SU-DHL-6 (cell line): ENCODE results near the gene EIF4A3.

Experiments used
- H2AFZ ChIP-seq: fragments of 200-600 bp; sonication (generic); 2 replicates; pipeline ENCODE4 v1.6.1; 2014; ENCODE audit warnings: low read depth, mild to moderate bottlenecking, moderate library complexity, mixed read lengths, antibody characterized with exemption, low read length; ENCODE audit not compliant: severe bottlenecking
- H3F3A ChIP-seq: fragments of 200-600 bp; shearing (Covaris generic); 2 replicates; pipeline ENCODE4 v1.6.0; 2016; ENCODE audit warnings: antibody characterized with exemption, mild to moderate bottlenecking; ENCODE audit not compliant: insufficient read depth
- H3K27ac ChIP-seq: fragments of 200-600 bp; sonication (generic); 2 replicates; pipeline ENCODE4 v1.5.1; 2016; ENCODE audit warnings: low read depth, mild to moderate bottlenecking, low read length, moderate library complexity, mixed read lengths
- H3K27me3 ChIP-seq: fragments of 200-600 bp; sonication (generic), shearing (Covaris generic); 2 replicates; pipeline ENCODE4 v1.6.0; 2014; ENCODE audit warnings: mild to moderate bottlenecking, low read length
- H3K36me3 ChIP-seq: fragments of 200-600 bp; sonication (generic); 2 replicates; pipeline ENCODE4 v1.6.1; 2014; ENCODE audit warnings: mild to moderate bottlenecking, low read length, mixed read lengths
- H3K4me2 ChIP-seq: fragments of 300-600, 200-600 bp; shearing (Covaris generic), sonication (generic); 2 replicates; pipeline ENCODE4 v1.6.0; 2014; ENCODE audit warnings: low read length, low read depth, mild to moderate bottlenecking; ENCODE audit not compliant: poor library complexity, severe bottlenecking
- H3K4me3 ChIP-seq: fragments of 200-600 bp; sonication (generic); 2 replicates; pipeline ENCODE4 v1.5.1; 2014; ENCODE audit warnings: antibody characterized with exemption, low read length, mild to moderate bottlenecking, mixed read lengths; ENCODE audit not compliant: insufficient read depth, poor library complexity, severe bottlenecking
- H3K79me2 ChIP-seq: fragments of 200-600 bp; sonication (generic); 2 replicates; pipeline ENCODE4 v1.6.1; 2014; ENCODE audit warnings: mild to moderate bottlenecking, low read length, moderate library complexity; ENCODE audit not compliant: insufficient read depth
- H3K9ac ChIP-seq: fragments of 200-600 bp; sonication (generic); 2 replicates; pipeline ENCODE4 v1.7.0; 2014; ENCODE audit warnings: mild to moderate bottlenecking, low read length
- H3K9me2 ChIP-seq: fragments of 200-600 bp; sonication (generic); replicated peaks from 2 replicates; pipeline ENCODE4 v1.6.1; 2014; ENCODE audit warnings: low read length; ENCODE audit not compliant: insufficient read depth
- H3K9me3 ChIP-seq: fragments of 200-600 bp; sonication (generic); 2 replicates; pipeline ENCODE4 v1.6.1; 2014; ENCODE audit warnings: low read length, mixed read lengths; ENCODE audit not compliant: insufficient read depth
- H4K20me1 ChIP-seq: fragments of 200-600 bp; sonication (generic); 2 replicates; pipeline ENCODE4 v1.6.1; 2014; ENCODE audit warnings: low read depth, mild to moderate bottlenecking, antibody characterized with exemption, low read length, moderate library complexity, mixed read lengths
- CTCF ChIP-seq: fragments of 200-600 bp; sonication (generic); IDR thresholded peaks from one replicate; pipeline ENCODE4 v1.5.1; 2017; ENCODE audit warnings: antibody characterized with exemption, mild to moderate bottlenecking, low read length, moderate library complexity; ENCODE audit not compliant: insufficient read depth, poor library complexity, severe bottlenecking
- EZH2phosphoT487 ChIP-seq: fragments of 200-600 bp; sonication (generic), shearing (Covaris generic); conservative IDR thresholded peaks from 2 replicates; pipeline ENCODE4 v1.6.1; 2018; ENCODE audit warnings: mild to moderate bottlenecking, antibody characterized with exemption, low read length, moderate library complexity, mixed read lengths

Gene EIF4A3

GRCh38 chr17:80180192-80180591, 33.3 kb upstream of the EIF4A3 start:
- no peaks in the 10 kb centered on the region for H4K20me1 ChIP-seq
- no peak overlapping the region for H3K9ac ChIP-seq
- H3F3A ChIP-seq: no peaks in the 10 kb centered on the region
- no peaks in the 10 kb centered on the region for H3K36me3 ChIP-seq
- H3K27me3 ChIP-seq: no peaks in the 10 kb centered on the region
- H3K4me2 ChIP-seq: no peak overlapping the region
- no peaks in the 10 kb centered on the region for H3K79me2 ChIP-seq
- no peak overlapping the region for H2AFZ ChIP-seq
- TF ChIP-seq CTCF: no peak
- TF ChIP-seq EZH2phosphoT487: no peak
- H3K27ac ChIP-seq: no peak overlapping the region
- no peaks in the 10 kb centered on the region for H3K9me3 ChIP-seq
- no peak overlapping the region for H3K4me3 ChIP-seq
- no peaks in the 10 kb centered on the region for H3K9me2 ChIP-seq

GRCh38 chr17:80177986-80178595, 31.2 kb upstream of the EIF4A3 start:
- H3K9me2 ChIP-seq: no peaks in the 10 kb centered on the region
- H3F3A ChIP-seq: no peaks in the 10 kb centered on the region
- H3K9ac ChIP-seq: no peak overlapping the region
- no peaks in the 10 kb centered on the region for H3K79me2 ChIP-seq
- H3K4me3 ChIP-seq: no peak overlapping the region
- H3K27me3 ChIP-seq: no peaks in the 10 kb centered on the region
- no peaks in the 10 kb centered on the region for H3K9me3 ChIP-seq
- no peaks in the 10 kb centered on the region for H3K36me3 ChIP-seq
- no peak overlapping the region for H3K4me2 ChIP-seq
- no peak overlapping the region for H3K27ac ChIP-seq
- no peaks in the 10 kb centered on the region for H4K20me1 ChIP-seq
- H2AFZ ChIP-seq: no peak overlapping the region
- TF ChIP-seq EZH2phosphoT487: no peak
- TF ChIP-seq CTCF: no peak

- no peak for TF ChIP-seq EZH2phosphoT487
- TF ChIP-seq CTCF: no peak
- H4K20me1 ChIP-seq: no peaks in the 10 kb centered on the region
- no peaks in the 10 kb centered on the region for H3K9me3 ChIP-seq
- no peaks in the 10 kb centered on the region for H3K9me2 ChIP-seq
- no peak overlapping the region for H3K4me2 ChIP-seq
- H3K79me2 ChIP-seq: no peaks in the 10 kb centered on the region
- no peak overlapping the region for H3K27ac ChIP-seq
- no peaks in the 10 kb centered on the region for H3F3A ChIP-seq
- no peaks in the 10 kb centered on the region for H3K27me3 ChIP-seq
- no peaks in the 10 kb centered on the region for H3K36me3 ChIP-seq
- H2AFZ ChIP-seq: no peak overlapping the region
- H3K4me3 ChIP-seq: no peak overlapping the region
- no peak overlapping the region for H3K9ac ChIP-seq
Observed at GRCh38 chr17:80176757-80177156, 29.8 kb upstream of the EIF4A3 start.

- Histone ChIP-seq H3K9me2 (no peaks in the 10 kb centered on the region), H2AFZ (no peak overlapping the region), H3K4me2 (no peak overlapping the region), H3K27me3 (no peaks in the 10 kb centered on the region), H3K27ac (no peak overlapping the region), H3K9me3 (no peaks in the 10 kb centered on the region), H3F3A (no peaks in the 10 kb centered on the region), H3K4me3 (no peak overlapping the region), H4K20me1 (no peaks in the 10 kb centered on the region), H3K79me2 (no peaks in the 10 kb centered on the region), H3K36me3 (no peaks in the 10 kb centered on the region), H3K9ac (no peak overlapping the region)
- TF ChIP-seq CTCF: no peak
Observed at GRCh38 chr17:80173916-80174315, 27.0 kb upstream of the EIF4A3 start.
